CD4-positive, alpha-beta T cell treated with Interleukin-6 for 4 hours (primary cell): ENCODE measurements around the gene DNAJC1.
"Not testable (repeated sequence)": the region's sequence is repeated elsewhere in the genome, so short reads cannot be mapped to it uniquely, and the experiment has no call there.

Experiments used
- DNase-seq: peaks from one replicate; pipeline ENCODE4 v3.0.0-alpha.2; 2020; ENCODE audit warnings: mixed read lengths

The DNAJC1 gene

DNA sequence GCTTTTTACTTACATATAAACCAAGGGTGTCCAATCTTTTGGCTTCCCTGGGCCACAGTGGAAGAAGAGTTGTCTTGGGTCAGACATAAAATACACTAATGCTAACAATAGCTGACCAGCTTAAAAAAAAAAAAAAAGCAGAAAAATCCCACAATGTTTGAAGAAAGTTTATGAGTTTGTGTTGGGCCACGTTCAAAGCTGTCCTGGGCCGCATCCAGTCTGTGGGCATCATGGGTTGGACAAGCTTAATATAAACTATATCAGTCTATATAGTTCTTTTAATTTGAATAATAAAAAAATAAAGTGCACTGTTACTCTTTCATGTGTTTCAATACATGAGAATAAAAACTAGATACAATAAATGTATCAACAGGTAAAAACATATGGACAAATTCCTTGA, 179.9 kb downstream of the DNAJC1 start:
- no peak for DNase-seq

- DNase-seq, result not testable (repeated sequence)
Measured at GRCh38 chr10:21822273-21822672, 181.3 kb downstream of the DNAJC1 start.

DNA sequence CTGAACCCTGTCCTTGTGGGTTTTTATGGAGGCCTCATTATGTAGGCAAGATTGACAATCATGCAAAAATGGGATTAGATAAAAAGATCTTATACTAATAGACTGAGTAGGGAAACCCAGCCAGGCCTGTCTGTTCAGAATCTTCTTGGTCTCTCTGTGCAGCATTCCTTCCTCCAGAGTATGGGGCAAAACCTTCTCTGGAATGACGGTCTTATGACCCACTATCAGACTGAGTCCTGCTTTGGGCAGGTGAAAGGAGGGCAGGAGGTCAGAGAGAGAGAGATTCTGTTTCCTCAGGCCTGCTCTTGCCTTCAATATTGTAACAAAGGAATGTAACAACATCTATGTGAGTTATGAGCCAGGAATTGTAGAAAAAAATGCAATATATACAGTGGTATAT, 182.6 kb downstream of the DNAJC1 start:
- no peak for DNase-seq

DNA sequence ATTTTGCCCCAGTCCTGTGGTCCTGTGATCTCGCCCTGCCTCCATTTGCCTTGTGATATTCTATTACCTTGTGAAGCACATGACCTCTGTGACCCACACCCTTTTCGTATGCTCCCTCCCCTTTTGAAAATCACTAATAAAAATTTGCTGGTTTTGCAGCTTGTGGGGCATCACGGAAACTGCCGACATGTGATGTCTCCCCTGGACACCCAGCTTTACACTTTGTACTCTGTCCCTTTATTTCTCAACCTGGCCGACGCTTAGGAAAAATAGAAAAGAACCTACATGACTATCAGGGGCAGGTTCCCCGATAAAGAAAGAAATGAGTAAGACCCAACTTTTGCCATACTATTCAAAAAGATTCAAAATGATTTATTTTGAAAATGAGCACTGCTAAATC, 185.1 kb downstream of the DNAJC1 start:
- not testable (repeated sequence) for DNase-seq

GRCh38 chr10:21814866-21815265, 188.7 kb downstream of the DNAJC1 start:
- DNase-seq, result no peak

DNA sequence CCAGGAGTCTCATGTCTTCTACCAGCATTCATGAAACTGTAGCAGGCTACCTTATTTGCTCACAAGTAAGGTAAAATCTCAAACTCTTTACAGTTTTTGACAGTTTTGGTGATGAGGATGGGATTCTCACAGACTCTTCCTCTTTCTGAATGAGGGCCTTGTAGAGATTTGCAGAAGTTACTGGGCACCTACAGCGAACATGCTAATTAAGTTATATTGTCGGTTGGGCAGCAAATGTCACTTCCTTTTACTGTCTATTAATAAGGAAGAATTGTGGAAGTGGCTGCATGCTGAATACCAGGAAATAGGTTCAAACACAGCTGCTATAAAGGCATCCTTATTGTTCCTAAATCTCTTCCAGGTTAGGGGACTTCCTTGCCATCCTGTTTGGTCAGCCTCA, 189.6 kb downstream of the DNAJC1 start:
- DNase-seq, result no peak

DNA sequence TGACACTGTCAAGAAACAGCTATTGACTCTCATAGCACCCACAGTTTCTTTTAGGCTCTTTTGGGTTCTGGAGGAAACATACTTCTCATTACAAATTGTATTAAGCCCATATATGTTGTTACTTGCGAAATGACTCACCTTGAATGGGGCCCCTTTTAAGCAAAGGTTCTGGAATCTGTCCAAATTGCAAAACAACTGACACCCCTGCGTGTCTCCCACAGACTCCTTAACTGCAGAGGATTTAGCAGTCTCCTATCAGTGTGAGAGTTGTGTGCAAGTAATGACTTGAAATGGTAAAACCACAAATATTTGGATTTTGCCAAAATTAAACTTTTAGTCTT, 192.3 kb downstream of the DNAJC1 start:
- DNase-seq, result no peak

GRCh38 chr10:21810582-21811244, 192.8 kb downstream of the DNAJC1 start:
- no peak for DNase-seq

GRCh38 chr10:21808550-21808949, 195.0 kb downstream of the DNAJC1 start:
- no peak for DNase-seq

GRCh38 chr10:21807180-21807579, 196.3 kb downstream of the DNAJC1 start:
- no peak for DNase-seq

GRCh38 chr10:21803374-21803773, 200.2 kb downstream of the DNAJC1 start:
- no peak for DNase-seq

GRCh38 chr10:21801609-21802008, 201.9 kb downstream of the DNAJC1 start:
- no peak for DNase-seq

- DNase-seq, result peak; percentile 13
Measured at GRCh38 chr10:21797984-21798765, 205.4 kb downstream of the DNAJC1 start.

- DNase-seq, result no peak
Measured at GRCh38 chr10:21797533-21797932, 206.0 kb downstream of the DNAJC1 start.

- DNase-seq, result no peak
Measured at GRCh38 chr10:21791276-21791675, 212.3 kb downstream of the DNAJC1 start.

GRCh38 chr10:21776883-21777282, 226.6 kb downstream of the DNAJC1 start:
- no peak for DNase-seq

GRCh38 chr10:21771219-21771618, 232.3 kb downstream of the DNAJC1 start:
- no peak for DNase-seq

- DNase-seq, result no peak
Measured at GRCh38 chr10:21769041-21769440, 234.5 kb downstream of the DNAJC1 start.

DNA sequence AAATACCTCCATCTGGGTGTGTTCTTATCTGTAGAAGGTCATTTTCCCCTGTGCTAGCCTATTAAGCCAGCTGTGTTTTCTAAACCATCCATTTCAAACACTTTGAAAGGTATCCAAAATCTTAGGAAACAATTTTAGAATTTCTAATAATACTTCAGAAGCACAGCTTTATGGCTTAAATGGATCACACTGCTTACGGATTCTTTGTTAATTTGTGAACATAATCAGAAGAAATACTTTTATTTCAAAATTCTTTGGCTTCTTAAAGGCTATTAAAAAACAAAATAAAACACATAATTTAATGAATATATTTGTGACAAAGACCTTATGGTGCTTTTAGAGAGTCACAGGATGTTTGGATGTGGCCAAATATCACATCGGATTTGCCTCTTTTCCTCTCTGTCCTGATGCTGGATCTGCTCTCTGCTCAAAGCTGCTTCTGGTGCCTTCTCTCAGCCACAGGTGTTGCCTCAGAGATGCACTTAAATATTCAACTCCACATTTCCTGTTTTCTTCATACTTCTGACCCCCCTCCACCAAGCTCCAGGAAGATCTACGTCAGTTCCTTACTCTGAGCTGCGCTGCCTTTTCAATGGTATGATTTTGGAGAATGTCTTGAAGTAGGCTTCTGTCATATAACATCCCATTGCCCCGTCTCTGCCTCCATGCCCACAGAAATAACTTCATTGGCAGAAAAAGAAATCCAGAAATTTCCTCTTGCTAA, 238.9 kb downstream of the DNAJC1 start:
- peak; percentile 61 for DNase-seq

GRCh38 chr10:21760332-21760731, 243.2 kb downstream of the DNAJC1 start:
- no peak for DNase-seq

- DNase-seq, result no peak
Measured at GRCh38 chr10:21759232-21759631, 244.3 kb downstream of the DNAJC1 start.

GRCh38 chr10:21758696-21759095, 244.8 kb downstream of the DNAJC1 start:
- no peak for DNase-seq

DNA sequence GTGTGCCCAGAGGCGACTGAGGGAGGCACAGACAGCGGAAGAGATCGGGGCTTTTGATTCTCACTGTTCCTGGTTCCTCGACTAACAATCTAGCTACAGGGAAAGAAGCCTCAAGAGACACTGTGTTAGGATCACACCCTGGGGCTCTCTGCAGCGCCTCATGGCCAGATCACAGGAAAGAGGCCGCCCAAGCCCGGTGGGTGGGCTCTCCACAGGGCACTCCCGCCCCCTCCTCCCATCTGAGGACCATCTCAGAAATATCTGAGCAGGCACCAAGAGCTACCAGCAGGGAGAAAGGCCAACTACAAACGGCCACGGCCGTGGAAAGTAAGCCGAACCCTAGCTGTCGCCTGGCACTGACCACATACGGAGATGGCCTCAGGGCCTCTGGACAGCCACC, 245.3 kb downstream of the DNAJC1 start:
- DNase-seq, result no peak
